SK-N-MC (cell line): ENCODE measurements around the gene LMO3.

Source experiments
- EZH2 ChIP-seq: fragments of 200-600 bp; sonication (generic); IDR thresholded peaks from one replicate; pipeline ENCODE4 v1.6.1; 2017; ENCODE audit warnings: antibody characterized with exemption
- FOXP2 ChIP-seq: optimal IDR thresholded peaks from 2 replicates; pipeline ENCODE3; 2011; ENCODE audit warnings: mild to moderate bottlenecking, moderate library complexity; ENCODE audit not compliant: insufficient read depth; ENCODE audit errors: extremely low read length, control extremely low read depth
- POLR2AphosphoS5 ChIP-seq: IDR thresholded peaks from 2 replicates; pipeline ENCODE4 v1.6.1; 2012; ENCODE audit warnings: mild to moderate bottlenecking, low read depth, low read length, borderline replicate concordance

- TF ChIP-seq POLR2AphosphoS5, result no peak
- no peak for TF ChIP-seq EZH2
- no peak for TF ChIP-seq FOXP2
Observed at GRCh38 chr12:16610743-16611142, 4.8 kb upstream of the LMO3 start.
